HG02623 (cell line): Measurements from ENCODE around the gene ECEL1.
"Not testable (repeated sequence)": the region's sequence is repeated elsewhere in the genome, so short reads cannot be mapped to it uniquely, and the experiment has no call there.

ENCODE experiments used
- ATAC-seq: cut with Tn5 transposase; IDR thresholded peaks from one replicate; pipeline ENCODE4 v1.9.1; 2021; ENCODE audit warnings: moderate library complexity; ENCODE audit not compliant: unreplicated experiment

ECEL1 gene, protein sequence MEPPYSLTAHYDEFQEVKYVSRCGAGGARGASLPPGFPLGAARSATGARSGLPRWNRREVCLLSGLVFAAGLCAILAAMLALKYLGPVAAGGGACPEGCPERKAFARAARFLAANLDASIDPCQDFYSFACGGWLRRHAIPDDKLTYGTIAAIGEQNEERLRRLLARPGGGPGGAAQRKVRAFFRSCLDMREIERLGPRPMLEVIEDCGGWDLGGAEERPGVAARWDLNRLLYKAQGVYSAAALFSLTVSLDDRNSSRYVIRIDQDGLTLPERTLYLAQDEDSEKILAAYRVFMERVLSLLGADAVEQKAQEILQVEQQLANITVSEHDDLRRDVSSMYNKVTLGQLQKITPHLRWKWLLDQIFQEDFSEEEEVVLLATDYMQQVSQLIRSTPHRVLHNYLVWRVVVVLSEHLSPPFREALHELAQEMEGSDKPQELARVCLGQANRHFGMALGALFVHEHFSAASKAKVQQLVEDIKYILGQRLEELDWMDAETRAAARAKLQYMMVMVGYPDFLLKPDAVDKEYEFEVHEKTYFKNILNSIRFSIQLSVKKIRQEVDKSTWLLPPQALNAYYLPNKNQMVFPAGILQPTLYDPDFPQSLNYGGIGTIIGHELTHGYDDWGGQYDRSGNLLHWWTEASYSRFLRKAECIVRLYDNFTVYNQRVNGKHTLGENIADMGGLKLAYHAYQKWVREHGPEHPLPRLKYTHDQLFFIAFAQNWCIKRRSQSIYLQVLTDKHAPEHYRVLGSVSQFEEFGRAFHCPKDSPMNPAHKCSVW

DNA sequence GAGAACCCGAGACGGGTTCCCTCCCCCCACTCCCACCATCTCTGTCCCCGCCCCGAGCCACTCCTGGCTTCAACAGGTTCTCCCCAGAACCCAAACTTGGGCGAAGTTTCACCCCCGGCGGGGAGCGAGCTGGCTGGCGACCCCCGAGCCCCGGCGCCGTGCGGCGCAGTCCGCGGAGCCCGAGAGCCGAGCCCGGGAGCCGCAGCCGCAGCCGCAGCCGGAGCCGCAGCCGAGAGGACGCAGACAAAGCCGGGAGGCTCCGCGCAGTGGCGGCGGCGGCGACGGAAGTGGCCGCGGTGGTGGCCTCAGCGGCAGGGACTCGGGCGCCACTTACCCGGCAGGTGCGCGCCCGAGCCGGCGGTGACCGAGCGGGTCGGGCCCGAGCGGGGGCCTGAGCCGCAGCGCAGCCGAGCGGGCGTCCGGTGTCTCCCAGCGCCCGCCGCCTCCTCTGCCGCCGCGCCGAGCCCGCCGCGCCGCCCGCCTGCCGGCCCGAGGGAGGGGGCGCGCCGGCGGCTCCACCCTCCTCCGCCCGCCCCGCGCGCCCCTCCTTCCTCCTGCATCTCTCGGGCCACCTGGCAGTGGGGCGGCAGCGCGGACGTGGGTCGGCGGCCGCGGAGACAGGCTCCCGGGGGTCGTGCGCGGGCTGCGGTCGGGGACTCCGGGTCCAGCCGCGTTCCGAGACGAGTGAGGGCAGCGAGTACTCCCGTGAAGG lies at the start of gene ECEL1:
ECEL1 (minus strand) TSS at position 450 of the 712 bp plus-strand sequence. CDS start 1,181 bp downstream, outside the sequence.
- ATAC-seq: no peak

GRCh38 chr2:232537079-232537478 lies 49.4 kb upstream of the ECEL1 start:
- no peak for ATAC-seq

DNA sequence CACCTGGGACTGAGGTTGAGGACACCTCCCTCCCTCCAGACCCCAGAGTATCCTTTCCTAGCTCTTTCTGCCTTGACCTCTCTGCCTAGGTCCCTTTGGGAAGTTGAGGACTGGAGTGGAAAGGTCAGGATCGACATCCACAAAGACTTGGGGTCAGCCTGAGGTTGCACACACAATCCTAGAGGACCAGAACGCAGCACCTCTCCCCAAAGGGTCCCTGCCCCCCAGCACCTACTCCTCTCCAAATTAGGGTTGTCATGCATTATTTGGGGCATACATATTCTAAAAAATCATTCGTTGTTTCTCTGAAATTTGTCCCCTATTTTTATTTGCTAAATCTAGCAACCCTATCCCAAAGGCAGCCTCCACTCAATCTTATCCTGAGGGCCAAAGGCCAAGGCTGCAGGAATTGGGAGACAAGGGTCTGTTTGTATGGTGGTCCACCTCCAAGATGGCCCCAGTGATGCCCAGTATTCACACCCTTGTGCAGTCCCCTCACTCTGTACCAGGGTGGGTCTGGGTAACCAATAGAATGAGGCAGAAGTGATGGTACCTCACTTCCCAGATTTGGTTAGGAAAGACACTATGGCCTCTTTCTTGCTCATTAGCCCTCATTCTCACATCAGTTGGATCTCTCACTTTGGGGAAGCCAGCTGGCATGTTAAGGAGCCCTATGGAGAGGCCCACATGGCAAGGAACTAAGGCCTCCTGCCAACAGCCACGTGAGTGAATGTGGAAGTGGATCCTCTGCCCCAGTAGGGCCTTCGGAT lies 48.3 kb upstream of the ECEL1 start:
- no peak for ATAC-seq

DNA sequence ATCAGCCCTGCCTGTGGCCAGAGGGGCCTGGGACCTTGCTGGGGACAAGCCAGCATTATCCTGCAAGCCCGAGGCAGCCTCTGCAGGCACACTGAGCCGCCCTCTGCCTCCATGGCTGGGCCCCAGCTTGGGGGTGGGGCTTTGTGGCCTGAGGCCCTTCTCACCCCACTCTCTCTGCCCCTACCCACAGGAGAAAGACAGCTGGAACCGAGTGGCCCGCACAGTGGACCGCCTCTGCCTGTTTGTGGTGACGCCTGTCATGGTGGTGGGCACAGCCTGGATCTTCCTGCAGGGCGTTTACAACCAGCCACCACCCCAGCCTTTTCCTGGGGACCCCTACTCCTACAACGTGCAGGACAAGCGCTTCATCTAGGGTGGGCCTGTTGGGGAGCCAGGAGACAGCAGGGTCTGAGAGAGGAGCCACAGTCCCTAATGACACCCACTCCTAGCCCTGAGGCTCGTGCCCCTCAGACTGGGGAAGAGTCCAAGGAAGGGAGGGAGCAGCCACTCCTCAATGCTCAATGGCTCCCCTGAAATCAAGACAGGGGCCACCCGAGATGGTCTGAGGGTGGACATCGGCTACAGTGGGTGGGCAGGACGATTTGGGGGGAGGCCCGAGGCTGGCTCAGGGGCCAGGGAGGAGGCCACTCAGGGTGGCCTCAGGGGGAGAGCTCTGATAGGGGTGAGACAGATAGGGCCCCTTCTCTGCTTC lies 47.5 kb upstream of the ECEL1 start:
- no peak for ATAC-seq

DNA sequence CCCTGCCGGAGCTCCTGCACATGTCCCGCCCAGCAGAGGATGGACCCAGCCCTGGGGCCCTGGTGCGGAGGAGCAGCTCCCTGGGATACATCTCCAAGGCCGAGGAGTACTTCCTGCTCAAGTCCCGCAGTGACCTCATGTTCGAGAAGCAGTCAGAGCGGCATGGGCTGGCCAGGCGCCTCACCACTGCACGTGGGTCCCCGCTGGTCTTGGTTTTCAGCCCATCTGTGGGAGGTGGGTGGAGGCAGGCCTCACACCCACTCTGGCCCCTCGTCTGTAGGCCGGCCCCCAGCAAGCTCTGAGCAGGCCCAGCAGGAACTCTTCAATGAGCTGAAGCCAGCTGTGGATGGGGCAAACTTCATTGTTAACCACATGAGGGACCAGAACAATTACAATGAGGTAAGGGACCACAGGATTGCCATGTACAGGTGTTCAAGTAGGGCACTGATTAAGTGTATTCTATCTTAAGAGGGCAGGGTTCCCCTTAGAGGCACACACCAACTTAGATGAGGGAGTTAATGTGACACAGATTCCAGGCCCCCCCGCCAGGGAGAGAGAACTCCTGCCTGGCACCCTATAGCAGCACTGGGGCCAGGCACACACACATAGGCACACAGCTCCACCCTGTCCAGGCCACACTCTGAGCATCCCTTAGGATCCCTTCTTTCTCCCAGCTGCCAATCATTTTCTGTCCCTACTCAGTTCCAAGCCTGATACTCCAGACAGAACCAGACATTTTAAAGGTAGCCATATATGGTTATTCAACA lies 46.5 kb upstream of the ECEL1 start:
- no peak for ATAC-seq

DNA sequence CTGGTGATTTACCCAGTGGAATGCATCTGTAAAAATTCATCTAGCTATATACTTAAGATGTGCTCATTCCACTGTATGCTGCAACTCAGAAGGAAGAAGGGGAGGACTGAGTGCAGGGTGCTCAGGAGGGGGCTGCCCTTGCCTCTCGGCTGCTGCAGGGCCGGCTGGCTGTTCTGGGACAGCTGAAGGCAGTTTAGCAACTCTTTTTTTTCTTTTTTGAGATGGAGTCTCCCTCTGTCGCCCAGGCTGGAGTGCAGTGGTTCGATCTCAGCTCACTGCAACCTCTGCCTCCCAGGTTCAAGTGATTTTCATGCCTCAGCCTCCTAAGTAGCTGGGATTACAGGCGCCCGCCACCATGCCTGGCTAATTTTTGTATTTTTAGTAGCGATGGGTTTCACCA lies 45.2 kb upstream of the ECEL1 start:
- ATAC-seq: not testable (repeated sequence)

DNA sequence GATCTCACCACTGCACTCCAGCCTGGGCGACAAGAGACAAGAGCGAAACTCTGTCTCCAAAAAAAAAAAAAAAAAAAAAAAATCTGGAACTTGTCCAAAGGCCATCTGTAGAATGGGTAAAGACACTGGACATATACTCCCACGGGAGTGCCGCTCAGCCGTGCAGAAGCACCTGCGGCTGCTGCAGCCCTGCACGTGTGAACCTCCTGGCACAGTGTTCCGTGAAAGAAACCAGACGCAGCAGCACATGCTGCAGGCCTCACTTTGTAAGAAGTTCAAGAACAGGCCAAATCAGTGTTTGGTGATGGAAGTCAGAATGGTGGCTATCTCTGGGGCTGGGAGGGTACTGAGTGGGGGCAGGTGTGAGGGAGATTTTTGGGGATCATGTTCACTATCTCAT lies 44.8 kb upstream of the ECEL1 start:
- ATAC-seq: no peak

GRCh38 chr2:232530626-232531260 lies 43.1 kb upstream of the ECEL1 start:
- ATAC-seq: no peak

DNA sequence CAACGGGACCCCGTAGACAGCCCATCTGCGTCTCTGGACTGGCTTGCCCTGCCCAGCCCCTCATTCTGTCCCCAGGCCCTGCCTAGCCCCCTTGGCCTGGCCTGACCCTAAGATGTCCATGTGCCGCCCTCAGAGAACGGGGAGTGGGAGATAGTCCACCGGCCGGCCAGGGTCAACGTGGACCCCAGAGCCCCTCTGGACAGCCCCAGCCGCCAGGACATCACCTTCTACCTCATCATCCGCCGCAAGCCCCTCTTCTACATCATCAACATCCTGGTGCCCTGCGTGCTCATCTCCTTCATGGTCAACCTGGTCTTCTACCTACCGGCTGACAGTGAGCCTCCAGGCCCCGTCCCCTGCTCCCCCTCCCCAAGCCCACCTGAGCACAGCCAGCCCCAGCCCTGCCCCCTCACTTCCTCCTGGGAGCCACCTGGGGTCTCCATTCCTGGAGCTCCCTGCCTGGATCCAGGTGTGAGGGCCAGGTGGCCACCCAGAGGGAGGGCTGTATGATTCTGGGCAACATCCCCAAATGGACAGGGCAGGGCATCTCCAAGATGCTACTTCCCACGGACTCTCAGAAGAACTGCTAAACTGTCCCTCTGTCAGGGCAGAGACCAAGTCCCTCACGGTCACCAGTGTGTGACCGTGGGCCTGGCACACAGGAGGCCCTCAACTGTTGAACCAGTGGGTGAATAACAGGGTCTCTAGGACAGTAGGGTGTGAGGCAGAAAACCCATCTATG lies 42.3 kb upstream of the ECEL1 start:
- no peak for ATAC-seq

- no peak for ATAC-seq
Observed at GRCh38 chr2:232528746-232529460, 41.3 kb upstream of the ECEL1 start.

DNA sequence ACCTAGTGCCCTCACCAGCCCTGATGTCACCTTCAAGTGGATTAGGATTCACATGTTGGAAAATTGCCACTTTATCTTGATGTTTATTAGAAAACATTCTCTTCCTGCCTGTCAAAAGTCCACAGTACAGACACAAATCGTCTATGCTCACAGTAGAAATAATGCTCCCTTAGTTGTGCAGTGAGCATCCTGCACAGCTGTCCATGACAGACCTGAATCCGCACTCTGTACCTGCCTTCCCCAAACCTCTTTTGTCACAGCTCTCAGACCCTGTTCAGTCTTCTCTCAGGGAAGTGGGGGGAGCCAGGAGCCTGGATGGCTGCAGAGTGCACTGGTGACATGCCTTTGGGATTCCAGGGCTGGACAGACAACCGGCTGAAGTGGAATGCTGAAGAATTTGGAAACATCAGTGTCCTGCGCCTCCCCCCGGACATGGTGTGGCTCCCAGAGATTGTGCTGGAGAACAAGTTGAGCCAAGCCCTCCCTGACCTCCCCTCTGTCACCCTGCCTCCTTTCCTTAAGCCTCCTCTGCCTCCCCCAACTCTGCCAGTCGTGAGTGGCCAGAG lies 40.4 kb upstream of the ECEL1 start:
- no peak for ATAC-seq

DNA sequence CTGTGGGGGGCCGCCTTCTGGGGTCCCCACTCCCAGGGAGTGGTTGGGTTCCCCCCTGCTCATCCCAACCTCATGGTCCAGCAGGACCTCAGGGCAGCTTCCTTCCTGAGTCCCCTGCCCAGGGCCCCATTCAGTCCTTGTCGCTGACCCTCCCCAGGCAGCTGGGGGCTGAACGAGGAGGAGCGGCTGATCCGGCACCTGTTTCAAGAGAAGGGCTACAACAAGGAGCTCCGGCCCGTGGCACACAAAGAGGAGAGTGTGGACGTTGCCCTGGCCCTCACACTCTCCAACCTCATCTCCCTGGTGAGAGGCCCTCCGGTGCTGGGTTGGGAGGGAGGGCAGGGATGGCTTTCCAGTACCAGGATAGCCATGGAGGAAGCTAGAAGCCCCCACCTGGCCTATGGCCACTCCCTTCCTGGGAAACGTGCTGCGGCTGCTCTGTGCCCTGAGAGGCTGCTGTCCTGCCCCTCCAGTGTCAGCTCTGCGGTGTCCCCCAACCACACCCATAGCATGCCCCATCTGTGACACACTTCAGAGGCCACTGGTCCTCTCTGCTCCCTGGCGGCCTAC lies 38.8 kb upstream of the ECEL1 start:
- ATAC-seq: no peak

DNA sequence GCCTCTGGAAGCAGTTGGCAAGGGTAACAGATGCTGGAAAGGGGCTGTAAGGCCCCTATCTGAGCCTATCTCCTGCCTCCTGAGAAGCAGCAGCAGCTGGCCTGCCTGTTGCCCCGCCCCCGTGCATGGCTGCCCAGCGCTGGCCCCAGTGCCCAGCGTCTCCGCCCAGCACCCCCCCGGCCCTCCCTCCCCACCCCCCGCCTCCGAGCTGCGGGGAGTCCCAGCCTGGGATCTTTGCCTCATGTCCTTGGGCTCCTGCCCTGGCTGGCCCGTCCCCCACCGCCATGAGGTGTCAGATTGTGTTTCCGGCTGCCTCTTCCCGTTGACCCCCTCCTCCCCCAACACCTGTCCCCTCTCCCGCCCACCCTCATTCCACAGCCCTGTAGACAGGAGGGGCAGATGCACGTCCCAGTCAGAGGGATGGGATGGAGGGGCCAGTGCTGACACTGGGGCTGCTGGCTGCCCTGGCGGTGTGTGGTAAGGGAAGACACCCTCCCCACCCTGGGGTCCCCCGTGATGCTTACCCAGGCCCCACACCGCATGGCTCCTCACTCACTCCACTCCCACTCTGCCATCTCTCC lies 38.2 kb upstream of the ECEL1 start, which contains the start of gene CHRND:
CHRND (plus strand) TSS at position 370 of the 581 bp plus-strand sequence; CDS start at position 426, 56 bp downstream.
- ATAC-seq: no peak

- ATAC-seq: no peak
Observed at GRCh38 chr2:232525199-232525598, 37.6 kb upstream of the ECEL1 start.

DNA sequence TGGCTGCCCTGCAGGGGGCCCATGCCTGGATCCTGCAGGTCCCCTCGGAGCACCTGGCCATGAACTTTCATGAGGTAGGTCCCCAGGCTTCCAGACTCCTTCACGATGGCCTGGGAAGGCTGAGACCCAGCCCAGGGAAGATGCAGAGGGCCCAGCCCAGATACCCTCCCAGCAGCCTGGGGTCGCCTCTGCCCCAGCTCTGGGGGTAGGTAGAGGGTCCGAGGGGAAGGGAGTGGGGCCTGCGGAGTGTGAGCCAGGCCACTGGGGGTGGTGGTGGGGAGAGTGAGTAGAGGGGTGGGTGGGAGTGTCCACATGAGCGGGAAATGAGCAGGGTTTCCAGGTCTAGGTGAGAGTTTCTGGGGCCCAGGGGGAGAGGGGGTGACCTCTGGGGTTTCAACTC lies 37.1 kb upstream of the ECEL1 start:
- no peak for ATAC-seq
